ENCODE results near the gene DYNLT1.
"Not testable (repeated sequence)": the region's sequence is repeated elsewhere in the genome, so short reads cannot be mapped to it uniquely, and the experiment has no call there.

Gene DYNLT1

GRCh38 chr6:158663625-158664165 is 19.2 kb upstream of the DYNLT1 start:
- no peak for DNase-seq (ENCODE audit: low spot score)

DNA sequence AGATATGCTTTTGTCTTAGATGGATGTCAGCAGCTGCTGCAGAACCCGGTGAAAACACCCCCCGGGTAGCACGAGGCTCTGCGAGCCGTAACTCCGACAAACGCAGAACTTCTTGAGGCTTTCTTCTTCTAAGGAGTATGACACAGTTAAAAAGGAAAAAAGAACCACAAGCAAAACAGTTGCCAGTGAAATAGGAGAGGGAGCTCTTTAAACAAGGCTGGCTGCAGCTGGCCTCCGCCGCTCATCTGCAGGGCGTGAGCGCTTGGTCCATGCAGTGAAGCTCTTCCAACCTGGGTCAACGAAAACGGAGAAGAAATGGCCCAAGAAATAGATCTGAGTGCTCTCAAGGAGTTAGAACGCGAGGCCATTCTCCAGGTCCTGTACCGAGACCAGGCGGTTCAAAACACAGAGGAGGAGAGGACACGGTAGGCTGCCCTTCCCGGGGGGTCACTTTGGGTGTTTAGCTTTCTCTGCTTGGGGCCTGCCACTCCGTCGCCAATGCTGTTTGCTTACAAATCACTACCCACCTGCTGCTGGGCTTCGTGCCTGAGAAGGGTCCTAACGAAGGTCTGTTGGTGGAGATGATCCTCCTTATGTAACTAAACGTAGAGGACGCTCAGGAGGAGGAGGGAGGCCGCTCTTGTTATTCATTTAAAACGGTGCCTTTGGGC is 18.5 kb upstream of the DYNLT1 start:
- peak; percentile 37 for DNase-seq (ENCODE audit: low spot score)

- DNase-seq (ENCODE audit: low spot score), result no peak
Measured at GRCh38 chr6:158662607-158662953, 18.0 kb upstream of the DYNLT1 start.

- no peak for DNase-seq (ENCODE audit: low spot score)
Measured at GRCh38 chr6:158661156-158661685, 16.7 kb upstream of the DYNLT1 start.

DNA sequence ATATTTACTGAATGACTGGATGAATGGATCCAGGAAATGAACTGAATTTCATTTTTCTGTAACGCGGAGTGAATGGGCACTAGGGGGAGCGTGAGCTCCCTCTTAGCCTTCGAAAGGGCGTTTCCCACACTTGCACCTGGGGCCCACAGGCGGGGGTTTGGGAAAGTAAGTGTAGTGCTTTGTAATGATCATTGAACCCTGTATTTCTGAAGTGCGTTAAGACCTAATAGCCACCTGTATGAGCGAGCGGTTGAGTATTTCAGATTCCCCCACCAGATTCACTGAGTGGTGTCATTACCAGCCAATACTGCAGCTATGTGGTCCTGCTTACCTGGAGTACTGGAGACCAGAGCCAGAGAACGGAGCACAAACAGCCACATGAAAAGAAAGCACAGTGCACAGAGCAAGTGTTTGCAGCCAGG is 15.8 kb upstream of the DYNLT1 start:
- peak; percentile 39 for DNase-seq (ENCODE audit: low spot score)

DNA sequence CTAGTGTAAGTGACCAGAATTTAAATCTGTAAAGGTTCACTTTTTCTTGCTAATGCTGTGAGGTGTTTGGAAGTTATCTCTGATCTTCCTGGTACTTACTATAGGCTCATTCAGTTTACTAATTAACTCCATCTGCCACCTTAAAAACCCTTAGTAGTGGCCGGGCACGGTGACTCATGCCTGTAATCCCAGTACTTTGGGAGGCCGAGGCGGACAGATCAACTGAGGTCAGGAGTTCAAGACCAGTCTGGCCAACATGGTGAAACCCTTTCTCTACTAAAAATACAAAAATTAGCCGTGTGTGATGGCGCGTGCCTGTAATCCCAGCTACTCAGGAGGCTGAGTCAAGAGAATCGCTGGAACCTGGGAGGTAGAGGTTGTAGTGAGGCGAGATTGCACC is 12.4 kb upstream of the DYNLT1 start:
- DNase-seq (ENCODE audit: low spot score), result not testable (repeated sequence)

DNA sequence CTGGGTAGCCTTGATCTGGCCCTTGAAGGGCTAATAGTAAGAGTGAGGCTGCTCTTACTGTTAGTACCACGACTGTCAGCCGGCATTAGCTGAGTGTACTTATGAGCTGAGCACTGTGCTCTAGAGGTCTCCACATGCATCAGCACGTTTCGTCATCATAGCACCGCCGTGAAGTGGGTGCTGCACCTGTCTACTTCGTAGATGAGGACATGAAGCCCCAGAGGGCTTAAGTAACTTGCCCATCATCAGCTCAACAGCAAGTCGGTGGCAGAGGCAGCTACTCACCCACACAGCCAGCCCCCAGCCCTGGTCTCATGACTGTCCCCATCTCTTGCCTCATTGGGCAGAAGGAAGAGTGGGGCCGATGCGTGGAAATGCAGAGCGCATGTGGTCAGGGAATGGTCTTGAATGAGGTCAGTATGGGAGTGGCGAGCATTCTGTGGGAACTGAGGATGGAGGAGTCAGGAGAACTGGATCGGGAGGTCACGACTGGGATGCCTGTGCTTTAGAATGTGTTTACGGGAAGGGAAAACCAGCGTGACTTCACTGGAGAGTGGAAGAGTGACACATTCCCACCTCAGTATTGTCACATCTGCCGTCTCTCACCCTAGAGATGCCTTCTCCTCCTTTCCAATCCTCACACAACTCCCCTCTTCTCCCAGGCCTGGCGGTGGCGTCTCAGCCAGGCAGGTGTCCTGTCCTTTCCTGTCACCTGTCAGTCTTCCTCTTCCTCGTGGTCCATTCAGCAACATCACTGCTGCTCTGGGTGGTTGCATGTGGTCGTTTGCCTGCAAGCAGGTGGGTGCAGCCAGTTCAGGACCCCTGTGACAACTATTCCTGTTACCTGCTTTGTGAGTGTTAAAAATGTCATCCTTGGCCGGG is 11.3 kb upstream of the DYNLT1 start:
- no peak for DNase-seq (ENCODE audit: low spot score)

- DNase-seq (ENCODE audit: low spot score), result peak; percentile 72
Measured at GRCh38 chr6:158654960-158655489, 10.5 kb upstream of the DYNLT1 start.

DNA sequence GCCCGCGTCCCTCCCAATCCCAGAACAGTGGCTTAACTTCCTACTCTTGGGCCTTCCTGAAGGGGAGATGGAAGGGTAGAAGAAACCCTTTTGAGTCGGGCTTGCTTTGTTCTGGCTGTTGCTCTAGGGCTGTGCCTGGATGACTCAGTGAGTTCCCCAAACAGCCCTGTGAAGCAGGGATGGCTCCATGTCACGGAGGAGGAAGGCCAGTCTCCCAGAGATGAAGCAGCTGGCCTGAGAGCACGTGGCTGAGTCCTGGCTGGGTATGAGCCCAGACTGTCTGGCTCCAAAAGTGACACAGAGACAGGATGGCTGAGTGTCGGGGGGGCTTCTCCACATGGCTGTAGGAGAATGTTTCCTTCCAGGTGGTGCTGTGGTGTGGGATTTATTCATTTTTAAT is 10.0 kb upstream of the DYNLT1 start:
- DNase-seq (ENCODE audit: low spot score), result peak; percentile 81

GRCh38 chr6:158653577-158654354 is 9.2 kb upstream of the DYNLT1 start:
- DNase-seq (ENCODE audit: low spot score), result no peak

DNA sequence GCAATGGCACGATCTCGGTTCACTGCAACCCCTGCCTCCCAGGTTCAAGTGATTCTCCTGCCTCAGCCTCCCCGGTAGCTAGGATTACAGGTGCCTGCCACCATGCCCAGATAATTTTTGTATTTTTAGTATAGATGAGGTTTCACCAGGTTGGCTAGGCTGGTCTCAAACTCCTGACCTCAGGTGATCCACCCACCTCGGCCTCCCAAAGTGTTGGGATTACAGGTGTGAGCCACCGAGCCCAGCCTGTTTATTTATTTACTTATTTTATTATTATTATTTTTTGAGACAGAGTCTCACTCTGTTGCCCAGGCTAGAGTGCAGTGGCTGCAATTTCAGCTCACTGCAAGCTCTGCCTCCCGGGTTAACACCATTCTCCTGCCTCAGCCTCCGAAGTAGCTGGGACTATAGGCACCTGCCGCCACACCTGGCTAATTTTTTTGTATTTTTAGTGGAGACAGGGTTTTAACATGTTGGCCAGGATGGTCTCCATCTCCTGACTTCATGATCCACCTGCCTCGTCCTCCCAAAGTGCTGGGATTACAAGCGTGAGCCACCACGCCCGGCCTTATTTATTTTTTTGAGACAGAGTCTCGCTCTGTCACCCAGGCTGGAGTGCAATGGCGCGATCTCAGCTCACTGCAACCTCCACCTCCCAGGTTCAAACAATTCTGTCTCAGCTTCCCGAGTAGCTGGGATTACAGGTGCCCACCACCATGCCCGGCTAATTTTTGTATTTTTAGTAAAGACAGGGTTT is 7.6 kb upstream of the DYNLT1 start:
- DNase-seq (ENCODE audit: low spot score), result not testable (repeated sequence)

GRCh38 chr6:158649289-158650143 is 5.0 kb upstream of the DYNLT1 start, which contains the start of gene SYTL3:
TSS of gene SYTL3 (plus strand) at chr6:158650054. CDS start at chr6:158663269, 13,215 bp downstream.
- DNase-seq (ENCODE audit: low spot score), result peak; percentile 47

DNA sequence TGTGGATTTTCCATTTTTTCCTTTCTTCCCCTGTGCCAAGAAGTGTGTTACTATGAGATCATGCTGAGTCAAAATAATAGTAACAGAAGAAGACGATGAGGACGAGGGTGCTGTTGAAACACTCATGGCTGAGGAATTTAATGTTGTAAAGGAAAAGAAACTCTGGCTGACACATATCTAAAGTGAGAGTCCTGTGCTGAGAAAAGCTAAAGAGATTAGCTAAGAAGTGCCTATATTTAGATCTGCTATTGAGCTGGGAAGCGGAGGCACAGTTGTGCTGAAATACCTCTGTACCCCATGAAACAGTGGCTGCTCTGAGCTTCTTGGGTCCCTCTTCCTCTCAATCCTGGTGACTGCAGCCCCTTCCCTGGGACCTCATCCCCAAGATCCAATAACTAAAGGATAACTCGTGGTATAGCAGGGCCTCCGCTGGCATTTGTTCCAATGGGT is 4.2 kb upstream of the DYNLT1 start:
- DNase-seq (ENCODE audit: low spot score), result peak; percentile 77

DNA sequence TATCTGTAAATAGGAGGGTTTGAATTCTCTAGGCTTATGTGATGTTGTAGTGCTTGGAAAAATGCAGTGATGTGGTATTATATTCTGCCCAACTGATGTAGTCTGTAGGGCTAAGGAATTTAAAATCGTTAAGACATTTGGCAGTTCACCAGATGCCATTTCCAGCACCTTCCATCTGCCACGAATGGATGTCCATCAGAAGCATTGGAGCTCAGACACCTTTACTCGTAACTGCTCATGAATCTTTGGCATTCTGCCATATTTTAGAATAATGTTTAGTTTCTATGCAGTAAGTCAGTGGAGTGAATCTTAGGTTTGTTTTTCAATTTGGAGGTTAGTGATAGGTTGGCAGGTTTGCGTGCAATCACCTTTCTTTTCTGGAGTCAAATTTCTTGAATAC is 3.0 kb upstream of the DYNLT1 start:
- DNase-seq (ENCODE audit: low spot score), result no peak

DNA sequence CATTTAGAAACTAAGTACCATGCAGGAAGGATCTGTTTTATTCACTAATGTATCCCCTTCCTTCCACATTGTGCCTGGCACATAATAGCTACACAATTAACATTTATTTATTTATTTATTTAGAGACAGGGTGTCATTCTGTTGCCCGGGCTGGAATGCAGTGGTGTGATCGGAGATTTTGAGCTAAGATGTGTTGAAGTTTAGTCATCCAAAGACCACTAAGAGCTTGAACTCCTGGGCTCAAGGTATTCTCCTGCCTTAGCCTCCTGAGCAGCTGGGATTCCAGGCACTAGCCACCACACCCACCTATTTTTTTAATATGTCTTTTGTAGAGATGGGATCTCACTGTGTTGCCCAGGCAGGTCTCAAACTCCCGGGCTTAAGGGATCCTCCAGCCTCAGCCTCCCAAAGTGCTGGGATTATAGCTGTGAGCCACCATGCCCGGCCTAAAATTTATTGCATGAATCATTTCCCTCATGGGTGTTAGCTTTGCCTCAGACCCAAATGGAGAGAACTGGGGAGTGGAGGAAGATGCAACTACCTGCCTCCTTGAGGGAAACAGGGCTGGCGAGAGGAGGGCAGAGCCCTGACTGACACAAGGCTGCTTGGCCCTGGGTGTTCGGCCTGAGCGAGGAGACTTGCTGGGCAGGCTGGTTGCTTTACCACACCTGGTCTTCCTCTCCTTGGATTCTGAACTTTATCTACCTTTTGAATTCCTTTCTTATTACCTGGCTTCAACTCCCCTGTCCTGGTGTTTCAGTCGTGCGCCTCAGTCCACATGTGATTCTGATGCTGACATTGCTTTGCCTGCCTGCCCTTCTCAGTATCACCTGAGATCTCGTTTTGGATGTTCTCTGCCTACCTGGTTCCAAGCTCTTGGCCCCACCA is 1.7 kb upstream of the DYNLT1 start:
- DNase-seq (ENCODE audit: low spot score), result no peak

DNA sequence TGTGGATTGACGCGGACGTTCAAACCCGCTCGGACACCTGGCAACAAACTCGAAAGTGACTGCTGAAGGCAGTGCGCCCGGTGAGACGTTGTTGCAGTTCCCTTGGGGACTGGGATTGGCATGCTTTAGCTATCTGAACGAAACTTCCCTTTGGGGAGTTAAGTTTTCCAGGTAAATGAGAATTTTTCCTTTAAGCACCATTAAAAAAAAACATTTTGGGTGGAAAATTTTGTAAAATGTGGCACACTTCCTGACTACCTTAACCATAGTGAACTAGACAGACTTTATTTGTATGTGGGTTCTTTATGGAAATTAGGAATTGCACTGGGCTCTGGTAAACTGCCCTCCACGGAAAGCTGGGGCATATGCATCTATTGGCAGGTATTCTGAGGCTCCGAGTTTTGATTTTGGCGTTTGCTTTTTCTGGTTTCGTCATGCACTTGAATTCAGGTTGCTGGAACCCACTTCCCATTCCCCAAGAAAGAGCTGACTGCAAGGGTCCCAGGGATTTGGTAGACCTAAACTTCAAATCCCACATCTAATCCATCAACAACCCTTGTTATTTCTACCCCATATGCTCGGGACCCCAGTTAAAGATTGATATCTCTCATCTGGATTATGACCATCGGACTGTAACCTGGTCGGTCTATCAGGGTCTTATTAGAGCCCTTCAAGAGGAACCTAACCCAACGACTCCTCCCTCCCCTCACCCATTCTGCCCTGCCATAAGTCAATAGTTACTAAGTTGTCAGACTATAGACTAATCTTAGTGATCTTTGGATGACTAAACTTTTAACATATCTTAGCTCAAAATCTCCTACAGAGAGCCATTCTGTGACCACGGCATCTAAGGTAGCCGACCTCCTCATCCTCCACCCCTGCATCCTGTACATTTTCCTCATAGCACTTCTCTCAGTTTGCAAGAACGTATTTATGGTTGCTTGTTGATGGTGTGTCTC is 800 bp upstream of the DYNLT1 start:
- no peak for DNase-seq (ENCODE audit: low spot score)

DNA sequence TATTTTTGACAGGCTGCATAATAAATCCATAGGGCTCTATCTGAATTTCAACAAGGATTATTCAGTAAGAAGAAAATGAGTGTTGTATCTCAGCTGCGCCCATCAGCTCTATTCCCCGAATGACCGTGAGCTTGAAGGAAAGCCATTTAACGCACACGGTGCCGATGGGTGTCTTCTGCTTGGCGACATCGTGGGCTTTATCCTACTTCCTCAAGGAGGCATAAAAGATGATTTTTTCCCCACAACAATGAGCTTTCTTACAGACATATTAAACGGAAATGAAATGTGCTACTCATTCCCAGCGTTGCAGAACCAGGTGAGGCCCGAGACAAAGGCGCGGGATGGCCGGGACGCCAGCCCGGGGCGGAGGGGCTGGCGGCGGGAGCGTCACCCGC is 710 bp downstream of the DYNLT1 start:
- DNase-seq (ENCODE audit: low spot score), result no peak

GRCh38 chr6:158642097-158642601 is 2.4 kb downstream of the DYNLT1 start:
- DNase-seq (ENCODE audit: low spot score), result no peak

Measured in GM03348 (cell line).